ENCODE results near the gene IL6ST.

- no peak for TF ChIP-seq EZH2 (IDR thresholded peaks at IDR 0.05; ENCODE audit: borderline replicate concordance, low read length)
- TF ChIP-seq, protein P1, sequence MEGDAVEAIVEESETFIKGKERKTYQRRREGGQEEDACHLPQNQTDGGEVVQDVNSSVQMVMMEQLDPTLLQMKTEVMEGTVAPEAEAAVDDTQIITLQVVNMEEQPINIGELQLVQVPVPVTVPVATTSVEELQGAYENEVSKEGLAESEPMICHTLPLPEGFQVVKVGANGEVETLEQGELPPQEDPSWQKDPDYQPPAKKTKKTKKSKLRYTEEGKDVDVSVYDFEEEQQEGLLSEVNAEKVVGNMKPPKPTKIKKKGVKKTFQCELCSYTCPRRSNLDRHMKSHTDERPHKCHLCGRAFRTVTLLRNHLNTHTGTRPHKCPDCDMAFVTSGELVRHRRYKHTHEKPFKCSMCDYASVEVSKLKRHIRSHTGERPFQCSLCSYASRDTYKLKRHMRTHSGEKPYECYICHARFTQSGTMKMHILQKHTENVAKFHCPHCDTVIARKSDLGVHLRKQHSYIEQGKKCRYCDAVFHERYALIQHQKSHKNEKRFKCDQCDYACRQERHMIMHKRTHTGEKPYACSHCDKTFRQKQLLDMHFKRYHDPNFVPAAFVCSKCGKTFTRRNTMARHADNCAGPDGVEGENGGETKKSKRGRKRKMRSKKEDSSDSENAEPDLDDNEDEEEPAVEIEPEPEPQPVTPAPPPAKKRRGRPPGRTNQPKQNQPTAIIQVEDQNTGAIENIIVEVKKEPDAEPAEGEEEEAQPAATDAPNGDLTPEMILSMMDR (IDR thresholded peaks at IDR 0.05; ENCODE audit: low read length), result peak; percentile 88
These were observed 58.6 kb downstream of the IL6ST start for GRCh38 chr5:55936100-55936693.
